Measurements from ENCODE around the gene TREML4. TPM values are rescaled to one million over a fixed set of nuclear protein-coding genes. Genes with fewer than 3 reads are reported as not detected.

The TREML4 gene
- total and polyA plus RNA-seq, 9 of the 15 experiments (the other 6 are each of a cell fraction or from before 2014, with no cell fraction given): not detected

DNA sequence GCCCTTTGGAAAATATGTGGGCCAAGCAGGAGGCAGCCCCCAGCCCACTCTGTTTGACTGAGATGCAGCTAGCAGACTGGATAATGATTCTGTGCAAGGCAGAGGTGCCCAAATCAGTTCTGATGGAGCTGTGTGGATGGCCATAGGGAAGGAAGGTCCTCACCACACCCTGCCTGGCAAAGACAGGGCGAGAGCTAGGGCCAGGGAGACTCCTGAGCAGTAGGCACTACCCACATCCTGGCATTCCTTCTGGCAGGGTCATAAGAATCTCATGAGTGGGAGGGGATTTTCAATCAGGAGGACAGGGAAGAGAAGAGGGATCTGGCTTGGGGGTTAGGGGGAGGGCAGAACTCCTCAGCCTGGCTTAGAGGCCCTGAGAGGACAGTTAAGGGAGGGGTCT lies 46.6 kb upstream of the TREML4 start:
- Histone ChIP-seq H4K20me1 (replicated peaks; ENCODE audit: control insufficient read depth, insufficient read depth, low read length) (no peaks in the 10 kb centered on the region; the same call in 1 of the 2 replicates), H3K4me1 (replicated peaks in 1 of 2; ENCODE audit: control insufficient read depth in 2 of 2, insufficient read depth in 2 of 2, low read length in 2 of 2) (peaks cover 0 to 4% of the 10 kb centered on the region in 2 experiments; a peak in 3 of 5 replicates), H3K9me1 (ENCODE audit: control insufficient read depth, insufficient read depth, low read length) (no peaks in the 10 kb centered on the region), H3K4me3 (no peak overlapping the region), H3K79me2 (ENCODE audit: control insufficient read depth, insufficient read depth, low read length) (no peaks in the 10 kb centered on the region), H3K9ac (ENCODE audit: insufficient read depth in 1 of 2, low read depth in 2 of 2, low read length in 2 of 2) (no peak overlapping the region), H3K36me3 (ENCODE audit: control insufficient read depth, insufficient read depth, low read length) (no peaks in the 10 kb centered on the region), H3K9me3 (replicated peaks; ENCODE audit: control insufficient read depth, insufficient read depth, low read depth, low read length) (no peaks in the 10 kb centered on the region), H2AFZ (ENCODE audit: low read depth, low read length) (no peak overlapping the region), H3K4me2 (ENCODE audit: insufficient read depth, low read length) (no peak overlapping the region), H3K27ac (ENCODE audit: extremely low read depth, low read depth, low read length) (no peak overlapping the region), H3K27me3 (ENCODE audit: control insufficient read depth in 2 of 2, insufficient read depth in 2 of 2, low read length in 2 of 2) (peaks cover 4 to 25% of the 10 kb centered on the region in 2 experiments; a peak in 4 of 5 replicates)
- no peak for TF ChIP-seq ILK (tag; IDR thresholded peaks at IDR 0.05; ENCODE audit: borderline replicate concordance, low read depth)
- no peak for TF ChIP-seq BRF1 (IDR thresholded peaks at IDR 0.05; ENCODE audit: borderline replicate concordance, extremely low read depth, insufficient read length)
- no peak for TF ChIP-seq NR2F6 (CRISPR knock-in tag; IDR thresholded peaks at IDR 0.05)
- TF ChIP-seq, protein P1, sequence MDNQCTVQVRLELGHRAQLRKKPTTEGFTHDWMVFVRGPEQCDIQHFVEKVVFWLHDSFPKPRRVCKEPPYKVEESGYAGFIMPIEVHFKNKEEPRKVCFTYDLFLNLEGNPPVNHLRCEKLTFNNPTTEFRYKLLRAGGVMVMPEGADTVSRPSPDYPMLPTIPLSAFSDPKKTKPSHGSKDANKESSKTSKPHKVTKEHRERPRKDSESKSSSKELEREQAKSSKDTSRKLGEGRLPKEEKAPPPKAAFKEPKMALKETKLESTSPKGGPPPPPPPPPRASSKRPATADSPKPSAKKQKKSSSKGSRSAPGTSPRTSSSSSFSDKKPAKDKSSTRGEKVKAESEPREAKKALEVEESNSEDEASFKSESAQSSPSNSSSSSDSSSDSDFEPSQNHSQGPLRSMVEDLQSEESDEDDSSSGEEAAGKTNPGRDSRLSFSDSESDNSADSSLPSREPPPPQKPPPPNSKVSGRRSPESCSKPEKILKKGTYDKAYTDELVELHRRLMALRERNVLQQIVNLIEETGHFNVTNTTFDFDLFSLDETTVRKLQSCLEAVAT (IDR thresholded peaks at IDR 0.05): no peak
- no peak for TF ChIP-seq MIER1 (IDR thresholded peaks at IDR 0.05; ENCODE audit: low read depth)
- TF ChIP-seq ZNF778 (CRISPR knock-in tag; IDR thresholded peaks at IDR 0.05): no peak
- TF ChIP-seq FOXA1 (IDR thresholded peaks at IDR 0.05; ENCODE audit: borderline replicate concordance): no peak
- TF ChIP-seq, protein P2, sequence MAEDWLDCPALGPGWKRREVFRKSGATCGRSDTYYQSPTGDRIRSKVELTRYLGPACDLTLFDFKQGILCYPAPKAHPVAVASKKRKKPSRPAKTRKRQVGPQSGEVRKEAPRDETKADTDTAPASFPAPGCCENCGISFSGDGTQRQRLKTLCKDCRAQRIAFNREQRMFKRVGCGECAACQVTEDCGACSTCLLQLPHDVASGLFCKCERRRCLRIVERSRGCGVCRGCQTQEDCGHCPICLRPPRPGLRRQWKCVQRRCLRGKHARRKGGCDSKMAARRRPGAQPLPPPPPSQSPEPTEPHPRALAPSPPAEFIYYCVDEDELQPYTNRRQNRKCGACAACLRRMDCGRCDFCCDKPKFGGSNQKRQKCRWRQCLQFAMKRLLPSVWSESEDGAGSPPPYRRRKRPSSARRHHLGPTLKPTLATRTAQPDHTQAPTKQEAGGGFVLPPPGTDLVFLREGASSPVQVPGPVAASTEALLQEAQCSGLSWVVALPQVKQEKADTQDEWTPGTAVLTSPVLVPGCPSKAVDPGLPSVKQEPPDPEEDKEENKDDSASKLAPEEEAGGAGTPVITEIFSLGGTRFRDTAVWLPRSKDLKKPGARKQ (CRISPR knock-in tag; IDR thresholded peaks at IDR 0.05): no peak
- no peak for TF ChIP-seq ZNF165 (CRISPR knock-in tag; IDR thresholded peaks at IDR 0.05; ENCODE audit: borderline replicate concordance)
- no peak for TF ChIP-seq NCOR1 (IDR thresholded peaks at IDR 0.05)
- no peak for TF ChIP-seq MTA2 (IDR thresholded peaks at IDR 0.05; ENCODE audit: low read depth)
- TF ChIP-seq ETV6 (IDR thresholded peaks at IDR 0.05; ENCODE audit: borderline replicate concordance in 1 of 2, low read depth in 2 of 2, low read length in 1 of 2): no peak
- TF ChIP-seq ETV6 (CRISPR knock-in tag; IDR thresholded peaks at IDR 0.05; ENCODE audit: borderline replicate concordance): no peak
- TF ChIP-seq CCAR2 (IDR thresholded peaks at IDR 0.05; ENCODE audit: low read depth, low read length): no peak
- no peak for TF ChIP-seq ZBTB7A (IDR thresholded peaks at IDR 0.05; ENCODE audit: borderline replicate concordance, control insufficient read depth, low read depth, low read length)
- no peak for TF ChIP-seq ARHGAP35 (IDR thresholded peaks at IDR 0.05; ENCODE audit: partially characterized antibody)
- POLR2A ChIA-PET: interaction anchor here (1.1 to 1.7 kb wide), 3 partner anchors 15 to 17 kb away, joined by 3 to 9 read pairs (median 3); no protein-coding TSS in a partner anchor
- ATAC-seq (no peak), FAIRE-seq (no peak), DNase-seq (ENCODE audit: extremely low read depth in 1 of 4, low spot score in 3 of 4) (no peak)
- in situ Hi-C loops (cut with MboI) (no loop called here), intact Hi-C loops (cut with micrococcal nuclease) (loop anchor here (5.0 kb wide), 1 partner anchor 89 kb away; no protein-coding TSS in a partner anchor)
- BruUV-seq (replicated peaks): no TSS peak
- WGBS (ENCODE audit: insufficient coverage, low coverage, missing lambda C conversion rate): 6% methylated on average over 1 of the region's 1 CpG
- CTCF ChIA-PET (ENCODE audit: low intra/inter-chr PET ratio): interaction anchor here (0.6 to 1.6 kb wide), 2 partner anchors 10 to 221 kb away, joined by 3 to 4 read pairs; no protein-coding TSS in a partner anchor
